OCI-M1 (cell line): ENCODE data around the gene MTMR2.
"Not testable (repeated sequence)": the region's sequence is repeated elsewhere in the genome, so short reads cannot be mapped to it uniquely, and the experiment has no call there.

Source experiments
- DNase-seq: peaks from one replicate; lab custom pipeline; 2025; lab: John Stamatoyannopoulos, UW

Gene MTMR2

DNA sequence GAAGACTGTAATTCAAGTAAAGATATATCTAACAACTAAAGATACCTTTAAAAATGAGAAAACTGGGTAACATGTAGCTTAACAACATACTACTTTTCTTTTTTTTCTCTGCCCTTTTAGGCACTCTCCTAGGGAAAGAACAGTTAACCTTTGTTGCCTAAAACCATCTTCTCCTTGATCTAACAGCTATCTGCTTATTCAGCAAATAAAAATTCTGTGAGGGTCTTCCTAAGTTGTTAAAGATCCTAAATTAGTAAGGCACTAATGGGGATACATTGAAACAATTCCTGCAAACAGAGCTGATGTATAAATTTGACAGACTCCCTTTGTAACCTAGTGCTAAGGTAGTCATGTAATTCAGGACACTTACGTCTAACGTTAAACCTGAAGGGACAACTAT, 39.1 kb downstream of the MTMR2 start:
- no peak for DNase-seq

DNA sequence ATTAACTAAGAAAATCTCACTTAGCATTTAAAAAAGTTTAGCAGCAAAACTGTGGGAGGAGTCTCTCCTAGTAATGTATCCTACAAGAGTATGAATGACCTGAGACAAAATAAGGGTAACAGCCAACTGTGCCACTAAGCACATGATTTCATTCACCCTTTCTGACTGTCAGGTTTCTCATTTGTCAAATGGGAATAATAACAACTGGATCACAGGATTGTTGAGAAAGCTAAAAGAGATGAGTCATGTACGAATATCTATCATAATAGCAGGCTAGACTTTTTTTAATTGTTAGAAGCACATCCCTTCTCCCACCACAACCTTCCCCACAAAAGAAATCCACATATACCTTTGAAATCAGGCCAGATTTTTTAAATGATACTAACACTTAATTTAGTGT, 39.5 kb downstream of the MTMR2 start:
- DNase-seq, result peak; percentile 4

DNA sequence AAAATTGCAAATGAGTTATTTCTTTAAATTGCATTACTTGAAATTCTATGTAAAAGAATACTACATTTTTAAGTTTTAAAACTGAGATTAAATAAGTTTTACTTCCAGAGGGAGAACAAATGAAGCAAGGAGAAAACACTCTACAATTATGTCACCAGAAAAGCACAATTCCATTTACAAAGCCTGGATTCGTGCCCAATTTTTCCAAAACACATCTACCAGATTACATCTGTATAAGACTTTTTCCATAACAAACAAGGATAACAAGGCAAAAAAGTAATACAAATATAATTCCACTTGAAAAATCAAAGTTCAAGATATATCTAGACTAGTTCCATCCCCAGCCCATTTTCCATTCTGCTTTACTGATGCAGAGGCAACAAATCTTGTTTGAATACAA, 40.5 kb downstream of the MTMR2 start:
- no peak for DNase-seq

DNA sequence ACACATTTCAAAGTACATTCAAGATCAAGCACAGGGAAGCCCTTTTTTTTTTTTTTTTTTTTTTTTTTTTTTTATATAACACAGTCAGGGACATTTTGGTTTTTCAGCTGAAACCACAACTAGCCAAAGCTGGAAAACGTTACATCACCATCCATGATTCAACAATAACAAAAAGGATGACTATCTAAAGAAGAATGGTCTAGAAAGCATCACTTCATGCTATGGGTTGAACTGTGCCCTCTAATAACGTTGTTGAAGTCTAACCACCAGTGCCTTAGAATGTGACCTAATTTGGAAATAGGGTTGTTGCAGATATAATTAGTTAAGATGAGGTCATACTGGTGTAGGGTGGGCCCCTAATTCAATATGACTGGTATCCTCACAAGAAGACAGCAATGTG, 46.6 kb downstream of the MTMR2 start:
- no peak for DNase-seq

DNA sequence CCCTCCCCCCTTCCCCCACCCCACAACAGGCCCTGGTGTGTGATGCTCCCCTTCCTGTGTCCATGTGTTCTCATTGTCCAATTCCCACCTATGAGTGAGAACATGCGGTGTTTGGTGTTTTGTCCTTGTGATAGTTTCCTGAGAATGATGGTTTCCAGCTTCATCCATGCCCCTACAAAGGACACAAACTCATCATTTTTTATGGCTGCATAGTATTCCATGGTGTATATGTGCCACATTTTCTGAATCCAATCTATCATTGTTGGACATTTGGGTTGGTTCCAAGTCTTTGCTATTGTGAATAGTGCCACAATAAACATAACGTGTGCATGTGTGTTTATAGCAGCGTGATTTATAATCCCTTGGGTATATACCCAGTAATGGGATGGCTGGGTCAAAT, 53.0 kb downstream of the MTMR2 start:
- not testable (repeated sequence) for DNase-seq

DNA sequence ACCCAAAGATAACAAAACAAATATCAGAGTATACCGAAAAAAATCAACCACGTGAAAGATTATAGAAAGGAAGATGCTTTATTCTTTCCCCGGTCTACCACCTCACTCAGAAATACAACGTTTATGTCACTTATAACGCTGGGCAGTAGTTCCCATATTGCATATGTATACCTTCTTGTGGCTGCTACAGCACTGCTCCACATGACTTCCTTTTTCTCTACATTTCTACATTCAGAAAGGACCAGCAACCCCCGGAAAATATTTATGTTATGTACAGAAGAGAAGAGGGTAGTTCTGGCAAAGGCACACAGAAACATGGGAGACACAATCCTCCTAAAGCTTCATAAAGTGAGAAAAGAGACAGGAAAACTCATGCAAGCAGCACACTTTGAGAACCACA, 56.8 kb downstream of the MTMR2 start:
- no peak for DNase-seq

DNA sequence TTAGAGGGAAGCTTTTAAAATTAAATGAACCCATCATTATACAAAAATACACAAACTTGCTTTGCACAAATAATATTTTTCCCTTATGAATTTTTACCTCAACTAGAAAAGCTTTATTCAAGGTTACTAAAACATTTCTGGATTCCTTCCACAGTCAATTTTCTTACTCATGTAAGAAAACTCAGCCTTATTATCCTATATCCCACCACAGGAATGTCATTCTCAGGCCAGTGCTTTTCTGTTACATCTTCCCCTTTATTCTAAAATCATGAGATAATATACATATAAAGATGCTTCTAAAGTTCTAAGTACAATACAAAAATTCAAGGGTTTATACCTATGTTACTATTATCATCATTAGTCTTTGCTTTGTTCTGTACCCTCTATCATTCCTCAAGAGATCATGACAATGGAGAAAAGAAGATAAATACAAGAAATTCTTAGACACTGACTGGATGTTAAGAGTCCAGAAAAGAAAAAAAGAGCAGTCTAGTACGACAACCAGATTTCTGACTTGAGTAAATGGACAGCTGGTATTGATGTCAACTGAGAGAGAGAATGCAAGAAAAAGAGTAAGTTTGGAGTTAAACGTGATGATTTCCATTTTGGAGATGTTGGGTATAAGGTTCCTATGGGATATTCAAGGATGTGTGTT, 60.3 kb downstream of the MTMR2 start:
- DNase-seq, result no peak

DNA sequence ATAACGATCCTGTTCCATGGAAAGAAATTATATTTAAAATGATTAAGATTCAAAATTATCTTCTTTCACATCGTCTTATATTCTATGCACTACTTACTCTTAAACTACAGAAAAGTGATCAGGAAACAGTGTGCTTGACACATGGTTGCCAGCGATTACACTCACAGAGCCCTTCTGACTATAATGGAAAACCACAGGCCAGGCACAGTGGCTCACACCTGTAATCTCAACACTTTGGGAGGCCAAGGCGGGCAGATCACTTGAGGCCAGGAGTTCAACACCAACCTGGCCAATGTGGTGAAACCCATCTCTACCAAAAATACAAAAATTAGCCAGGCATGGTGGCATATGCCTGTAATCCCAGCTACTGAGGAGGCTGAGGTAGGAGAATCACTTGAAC, 63.9 kb downstream of the MTMR2 start:
- not testable (repeated sequence) for DNase-seq

DNA sequence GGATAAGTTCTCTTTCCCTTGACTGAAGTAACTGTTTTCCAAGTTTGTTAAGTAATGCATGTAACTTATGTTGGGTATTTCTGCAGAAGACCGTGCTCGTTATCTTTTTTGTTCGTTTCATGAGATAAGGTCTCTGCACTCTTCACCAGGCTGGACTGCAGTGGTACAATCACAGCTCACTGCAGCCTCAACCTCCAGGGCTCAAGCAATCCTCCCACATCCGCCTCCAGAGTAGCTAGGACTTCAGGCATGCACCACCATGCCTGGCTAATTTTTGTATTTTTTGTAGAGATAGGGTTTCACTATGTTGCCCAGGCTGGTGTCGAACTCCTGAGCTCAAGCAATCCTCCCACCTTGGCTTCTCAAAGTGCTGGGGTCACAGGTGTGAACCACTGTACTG, 69.5 kb downstream of the MTMR2 start:
- not testable (repeated sequence) for DNase-seq

DNA sequence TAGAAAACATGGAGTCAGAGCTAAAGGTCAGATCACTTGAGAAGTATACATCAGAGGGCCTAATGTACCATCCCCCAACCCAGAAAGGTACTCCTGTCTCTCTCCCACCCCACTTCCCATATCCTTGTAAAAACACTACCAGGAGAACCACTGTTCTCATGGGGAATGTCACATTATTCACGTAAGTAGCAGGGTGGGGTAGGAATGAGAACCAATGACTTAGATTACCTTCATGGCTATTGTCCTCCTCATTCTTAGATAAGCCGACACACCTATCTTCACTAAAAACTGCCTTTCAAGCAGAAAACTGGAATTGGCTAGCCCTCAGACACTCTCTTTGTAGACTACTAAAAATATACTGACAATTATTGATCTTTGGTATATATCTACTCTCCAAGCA, 70.0 kb downstream of the MTMR2 start:
- no peak for DNase-seq

DNA sequence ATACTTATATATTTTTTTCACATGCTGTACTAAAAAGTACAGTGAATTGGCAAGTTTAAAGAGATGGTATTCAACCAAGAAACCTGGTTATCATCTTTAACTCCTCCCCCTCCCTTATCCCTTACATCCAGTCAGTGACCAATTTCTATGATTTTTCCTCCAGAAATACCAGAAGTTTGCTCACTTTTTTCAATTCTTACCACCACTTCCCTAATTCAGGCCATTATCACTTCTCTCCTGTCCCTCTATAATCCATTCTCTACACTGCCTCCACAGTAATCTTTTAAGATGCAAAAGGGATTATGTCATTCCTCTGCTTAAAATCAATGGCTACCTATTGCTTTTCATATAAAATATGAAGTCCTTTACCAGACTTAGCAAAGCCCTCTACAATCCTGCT, 70.8 kb downstream of the MTMR2 start:
- peak; percentile 85 for DNase-seq

DNA sequence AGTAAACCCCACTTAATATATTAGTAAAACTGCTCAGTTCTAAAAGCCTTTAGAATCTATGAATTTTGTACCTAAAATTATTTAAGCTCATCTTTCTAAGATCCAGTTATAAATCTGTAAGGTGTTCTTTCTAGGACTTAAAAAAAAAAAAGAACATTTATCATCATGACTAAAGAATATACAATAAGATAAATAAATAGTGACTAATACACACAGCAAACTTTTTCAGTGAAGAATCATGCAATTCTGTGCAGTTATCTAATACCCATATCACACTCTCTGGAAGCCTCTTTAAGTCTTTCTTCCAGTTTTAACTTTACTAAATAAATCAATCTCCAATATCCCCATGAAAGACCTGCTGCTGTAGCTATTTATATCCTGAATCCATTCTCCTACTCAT, 73.8 kb downstream of the MTMR2 start:
- no peak for DNase-seq

DNA sequence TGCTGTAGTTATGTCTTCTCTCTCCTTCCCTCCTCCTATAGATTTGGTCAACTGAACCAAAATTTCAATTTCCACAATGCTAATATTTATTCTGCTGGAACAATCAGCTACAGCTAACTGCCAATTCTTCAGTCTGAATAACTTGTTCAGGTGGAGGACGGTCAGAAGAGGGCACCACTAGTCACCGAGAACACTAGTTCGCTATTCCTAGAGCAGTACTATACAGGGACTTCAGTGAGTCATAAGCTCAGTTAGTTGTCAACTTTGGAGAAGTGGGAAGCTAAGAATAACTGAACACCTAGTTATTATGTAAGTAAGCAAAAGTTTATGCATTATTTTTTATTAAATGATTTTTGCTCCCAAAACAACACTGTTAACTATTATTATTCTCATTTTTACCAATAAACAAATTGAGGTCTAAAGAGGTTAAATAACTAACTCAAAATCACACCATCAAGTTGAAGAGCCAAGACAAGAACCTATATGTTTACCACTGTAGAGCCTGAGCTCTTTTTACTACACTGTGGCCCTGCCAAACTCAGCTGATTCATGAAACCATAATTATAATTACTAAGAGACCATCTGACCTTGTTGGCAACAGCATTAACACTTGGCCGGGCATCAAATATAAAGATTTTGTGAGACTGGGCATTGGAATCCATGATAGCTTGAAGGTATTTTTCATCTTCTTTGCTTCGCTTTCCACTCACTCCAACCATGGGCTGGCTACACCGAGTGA, 74.7 kb downstream of the MTMR2 start:
- DNase-seq, result peak; percentile 71

DNA sequence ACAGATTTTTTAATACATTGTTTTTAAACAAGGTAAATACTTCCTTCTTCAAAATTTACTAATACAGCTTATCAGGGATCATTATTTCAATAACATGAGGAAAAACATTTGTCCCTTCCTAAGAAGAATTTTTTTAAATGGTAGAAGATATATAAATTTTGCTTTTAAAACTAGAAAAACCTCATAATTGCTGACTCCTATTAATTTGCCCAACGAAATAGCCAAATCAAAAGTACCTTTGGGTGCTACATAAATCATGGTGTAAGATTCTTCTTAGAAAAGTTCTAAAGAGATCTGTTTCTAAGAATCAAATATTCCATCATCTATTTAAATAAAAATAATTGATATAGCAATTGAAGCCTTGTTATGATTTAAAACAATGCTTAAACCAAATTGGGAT, 78.7 kb downstream of the MTMR2 start:
- DNase-seq, result no peak

DNA sequence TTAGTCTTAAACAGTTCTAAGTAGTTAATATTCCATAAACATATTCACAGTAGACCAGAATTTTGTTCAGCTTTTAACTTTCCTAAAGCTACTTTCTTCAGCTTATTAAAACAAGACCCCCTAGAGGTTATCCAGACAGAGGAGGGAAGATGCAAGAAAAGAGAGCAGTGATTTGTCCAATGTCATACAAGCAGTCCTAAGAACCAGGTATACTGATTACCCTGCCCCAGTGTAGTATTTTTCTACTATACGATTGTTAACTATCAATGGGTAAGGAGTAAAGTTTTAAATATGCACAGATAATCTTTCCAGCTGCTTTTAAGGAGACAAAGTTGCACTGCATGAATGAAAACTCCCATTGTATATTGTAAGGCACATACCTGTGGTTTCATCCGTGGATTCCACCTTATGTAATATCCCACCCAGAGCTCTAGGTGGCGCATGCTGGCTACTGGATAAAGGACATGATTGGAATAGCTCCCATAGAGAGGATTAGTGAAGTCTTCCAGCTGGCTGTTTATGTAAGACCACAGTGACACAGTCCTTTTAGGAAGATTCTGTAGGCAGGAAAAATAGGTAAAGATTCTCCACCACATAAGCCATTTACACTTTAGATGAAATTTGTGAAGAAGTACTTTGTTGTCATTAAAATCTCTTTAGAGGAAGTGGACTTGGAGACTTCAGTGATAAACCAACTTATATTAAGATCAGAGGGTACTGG, 88.0 kb downstream of the MTMR2 start:
- DNase-seq, result peak; percentile 79

DNA sequence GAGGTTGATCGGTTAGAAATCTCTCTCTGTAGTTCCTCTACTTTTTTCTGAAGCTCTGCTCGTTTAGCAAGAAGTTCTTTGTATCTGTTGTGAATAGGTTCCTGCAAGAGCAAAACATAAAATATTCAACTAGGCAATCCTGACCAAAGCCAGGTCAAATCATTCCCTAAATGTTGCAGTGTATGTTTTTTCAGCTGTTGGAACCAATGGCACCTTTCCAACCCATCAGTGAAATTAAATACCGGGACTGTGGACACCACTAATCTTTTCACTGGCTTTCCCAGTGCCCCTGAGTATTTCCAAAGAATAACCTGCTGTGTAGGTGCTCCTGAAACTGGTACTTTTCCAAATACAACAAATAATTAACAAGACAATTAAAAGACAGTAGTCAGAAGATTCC, 88.6 kb downstream of the MTMR2 start:
- DNase-seq, result no peak

DNA sequence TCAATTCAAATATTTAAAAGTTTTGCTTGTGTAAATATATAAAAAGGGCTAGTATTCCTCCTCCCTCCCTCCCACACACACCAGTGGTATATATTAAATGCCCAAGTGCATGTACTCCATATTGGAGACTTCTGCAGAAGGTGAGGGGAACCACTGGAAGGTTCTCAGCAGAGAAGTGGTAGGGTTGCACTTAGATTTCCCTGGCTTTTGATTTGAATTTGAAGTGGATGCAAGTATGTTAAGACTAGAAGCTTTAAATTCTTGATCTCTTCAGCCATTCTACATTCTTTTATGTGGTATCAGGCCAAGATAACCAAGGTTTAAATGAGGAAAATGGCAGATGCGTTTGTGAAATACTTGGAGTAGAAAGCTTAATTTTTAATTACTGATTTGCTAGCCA, 90.5 kb downstream of the MTMR2 start:
- DNase-seq, result no peak

DNA sequence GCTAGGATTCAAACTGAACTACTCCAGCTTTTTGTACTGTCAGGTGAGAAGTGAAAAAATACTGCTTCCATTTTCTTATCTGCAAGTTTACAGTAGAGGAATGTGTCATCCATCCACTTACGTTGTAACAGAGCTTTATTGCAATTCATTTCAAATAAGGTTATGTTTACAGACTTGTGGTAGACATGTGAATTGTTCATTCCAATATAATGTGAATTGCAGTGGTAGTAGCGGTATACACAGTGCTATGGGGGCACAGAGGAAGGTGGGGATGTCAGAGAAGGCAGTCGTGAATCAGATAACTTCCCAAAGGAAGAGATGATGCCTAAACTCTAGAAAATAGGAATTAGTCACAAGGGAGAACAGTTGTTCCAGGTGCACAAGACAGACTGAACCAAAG, 91.1 kb downstream of the MTMR2 start:
- DNase-seq, result no peak

DNA sequence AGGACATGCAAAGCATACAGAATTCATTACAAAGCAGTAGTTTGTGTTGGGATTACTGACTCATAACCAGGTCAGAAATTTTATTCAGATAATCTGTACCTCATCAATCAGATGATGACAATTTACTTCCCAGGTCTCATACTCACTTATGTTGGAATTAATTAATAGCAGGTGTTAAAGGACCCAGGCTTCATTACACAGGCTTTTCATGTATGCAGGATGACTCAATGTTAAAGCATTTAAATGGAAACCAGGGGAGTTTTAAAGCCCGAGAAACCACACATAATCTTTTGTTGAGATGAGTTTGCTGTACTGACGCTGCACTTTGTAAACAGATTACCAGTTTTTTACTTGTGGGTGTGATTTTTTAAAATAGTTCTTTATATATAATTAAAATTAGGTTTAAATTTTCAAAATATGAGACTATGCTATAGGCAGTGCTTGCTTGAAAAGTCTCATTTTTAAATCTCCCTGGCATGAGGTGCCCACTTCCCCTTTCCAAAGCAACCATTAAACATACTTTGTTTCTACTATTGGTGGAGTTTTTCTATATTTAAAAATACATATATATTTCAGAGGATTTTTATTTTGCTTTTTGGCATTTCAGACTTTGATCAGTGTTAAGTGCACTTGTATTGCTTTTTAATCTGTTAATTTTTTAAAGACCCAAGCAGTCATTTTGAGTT, 92.6 kb downstream of the MTMR2 start:
- DNase-seq, result no peak

DNA sequence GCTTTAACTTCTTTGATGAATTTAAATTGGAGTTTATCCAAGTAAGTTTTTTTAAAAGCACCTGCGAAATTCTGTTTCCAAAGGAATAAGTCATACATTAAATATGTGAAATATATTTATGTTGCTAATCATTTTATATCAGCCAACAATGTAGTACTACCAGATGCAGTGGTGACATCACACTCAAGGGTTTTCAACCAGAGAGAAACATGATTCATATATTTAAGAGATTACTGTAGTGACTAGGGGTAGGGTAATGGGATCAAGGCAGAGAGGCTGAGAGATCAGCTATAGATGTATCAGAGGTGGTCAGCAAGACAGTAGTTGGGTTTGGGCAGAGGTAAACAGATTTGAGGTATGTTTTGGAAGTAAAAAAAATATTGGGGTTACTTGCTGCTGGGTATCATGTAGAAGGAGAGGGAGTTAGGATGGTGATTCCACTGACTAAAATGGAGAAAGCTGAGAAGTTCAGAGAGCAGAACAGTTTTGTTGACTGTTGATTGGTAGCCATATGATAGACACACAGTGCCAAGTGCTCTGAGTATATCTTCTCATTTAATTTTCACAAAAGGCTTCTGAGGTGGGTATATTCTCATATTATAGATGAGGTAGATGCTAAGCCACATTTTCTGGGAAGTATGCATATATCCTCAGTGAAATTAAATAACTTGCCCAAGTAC, 94.2 kb downstream of the MTMR2 start:
- DNase-seq, result no peak

DNA sequence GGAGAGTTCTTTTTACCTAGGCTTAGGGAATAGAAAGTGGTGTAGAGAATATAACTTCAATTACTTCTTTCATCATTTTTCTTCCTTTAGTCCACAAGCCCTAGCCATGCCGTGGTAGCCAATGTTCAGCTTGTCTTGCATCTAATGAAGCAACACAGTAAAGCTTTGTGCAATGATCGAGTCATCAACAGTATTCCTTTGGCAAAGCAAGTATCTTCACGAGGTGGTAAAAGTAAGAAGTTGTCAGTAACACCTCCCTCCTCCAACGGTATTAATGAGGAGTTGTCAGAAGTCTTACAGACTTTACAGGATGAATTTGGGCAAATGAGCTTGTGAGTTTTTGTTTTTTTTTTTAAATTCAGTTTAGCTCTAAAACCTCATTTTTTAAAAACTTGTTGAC, 96.2 kb downstream of the MTMR2 start:
- no peak for DNase-seq

DNA sequence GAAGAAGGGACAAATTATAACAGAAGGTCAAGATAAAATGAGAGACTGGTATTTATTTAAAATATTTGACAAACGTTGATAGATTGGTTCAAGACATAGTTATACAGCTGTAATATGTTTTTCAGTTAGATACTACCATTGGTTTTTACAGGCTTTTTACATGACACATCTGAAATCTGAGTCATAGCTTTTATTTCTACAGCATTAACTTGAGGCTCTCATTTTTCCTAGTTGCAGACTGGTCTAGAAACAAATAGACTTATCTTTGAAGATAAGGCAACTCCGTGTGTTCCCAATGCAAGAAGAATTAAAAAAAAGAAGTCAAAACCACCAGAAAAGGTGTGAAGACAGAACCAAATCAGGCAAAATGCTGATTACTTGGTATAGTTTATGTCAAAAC, 102.3 kb downstream of the MTMR2 start:
- no peak for DNase-seq
